HepG2 (cell line): ENCODE data around the gene JAK2. TPM values are rescaled to one million over a fixed set of nuclear protein-coding genes. Genes with fewer than 3 reads are reported as not detected.

Source experiments
- MAFG ChIP-seq: sonication (generic); formaldehyde crosslinking; IDR thresholded peaks from 2 replicates; pipeline ENCODE4 v1.5.1; 2020; ENCODE audit warnings: mild to moderate bottlenecking, missing genetic modification reagents
- PAF1 ChIP-seq: IDR thresholded peaks from 2 replicates; pipeline ENCODE4 v1.6.1; 2016; ENCODE audit warnings: missing genetic modification reagents, missing compliant biosample characterization
- RCOR2 ChIP-seq: IDR thresholded peaks from 2 replicates; pipeline ENCODE4 v1.6.1; 2016; ENCODE audit warnings: missing biosample characterization, missing genetic modification reagents
- STAG1 ChIP-seq: sonication (generic); formaldehyde crosslinking; IDR thresholded peaks from 2 replicates; pipeline ENCODE4 v1.4.0; 2020; ENCODE audit warnings: missing genetic modification reagents
- TBX2 ChIP-seq: sonication (generic); formaldehyde crosslinking; IDR thresholded peaks from 2 replicates; pipeline ENCODE4 v1.5.0; 2020; ENCODE audit warnings: missing genetic modification reagents, mild to moderate bottlenecking, borderline replicate concordance
- ZBTB44 ChIP-seq: sonication (generic); formaldehyde crosslinking; IDR thresholded peaks from 2 replicates; pipeline ENCODE4 v1.4.0; 2020; ENCODE audit warnings: missing genetic modification reagents
- ZBTB7A ChIP-seq: sonication (generic); formaldehyde crosslinking; IDR thresholded peaks from 2 replicates; pipeline ENCODE4 v1.8.0; 2022; ENCODE audit warnings: mild to moderate bottlenecking, missing genetic modification reagents
- ZNF331 ChIP-seq: sonication (generic); formaldehyde crosslinking; IDR thresholded peaks from 2 replicates; pipeline ENCODE4 v1.4.0; 2020; ENCODE audit warnings: missing genetic modification reagents
- ZNF33A ChIP-seq: sonication (generic); formaldehyde crosslinking; IDR thresholded peaks from 2 replicates; pipeline ENCODE4 v1.5.1; 2020; ENCODE audit warnings: missing genetic modification reagents, mild to moderate bottlenecking, moderate library complexity, borderline replicate concordance
- ZNF646 ChIP-seq: sonication (generic); formaldehyde crosslinking; IDR thresholded peaks from 2 replicates; pipeline ENCODE4 v1.9.0; 2021; ENCODE audit warnings: mild to moderate bottlenecking, missing genetic modification reagents
- ZNF674 ChIP-seq: sonication (generic); formaldehyde crosslinking; IDR thresholded peaks from 2 replicates; pipeline ENCODE4 v1.5.0; 2020; ENCODE audit warnings: low read depth, mild to moderate bottlenecking, missing genetic modification reagents
- ZNF775 ChIP-seq: sonication (generic); formaldehyde crosslinking; IDR thresholded peaks from 2 replicates; pipeline ENCODE4 v1.4.0; 2020; ENCODE audit warnings: missing genetic modification reagents, mild to moderate bottlenecking, moderate library complexity, borderline replicate concordance
- ZNF841 ChIP-seq: sonication (generic); formaldehyde crosslinking; IDR thresholded peaks from 2 replicates; pipeline ENCODE4 v1.8.1; 2023; ENCODE audit warnings: missing genetic modification reagents, borderline replicate concordance
- polyA plus RNA-seq, 8 experiments: library from polyadenylated mRNA; depleted of rRNA in 3 of 8; stranded (reverse) in 7 of 8; unstranded in 1 of 8; fragments of >200 nt; fragmentation: Illumina TruSeq in 4 of 8; extraction: Trizol in 4 of 8; gene quantifications; 2 replicates each; pipeline versions ENCODE4 v1.2.1 to v1.2.3, GENCODE V29; 2011 to 2016; ENCODE audit warnings: low read depth in 4 of 8, missing spikeins in 1 of 8, mixed read lengths in 1 of 8; ENCODE audit not compliant: insufficient read depth in 1 of 8
- total RNA-seq, 5 experiments: library from RNA; depleted of rRNA; stranded (reverse); fragments of >200 nt; fragmentation: Illumina TruSeq; extraction: Trizol; gene quantifications; 2 replicates each; pipeline ENCODE4 v1.2.3, GENCODE V29; 2016; ENCODE audit warnings: low read depth in 1 of 5
- TF ChIP-seq, protein P1 (sequence below): sonication (generic); formaldehyde crosslinking; IDR thresholded peaks from 2 replicates; pipeline ENCODE4 v1.4.0; 2020; ENCODE audit warnings: missing genetic modification reagents, mild to moderate bottlenecking, borderline replicate concordance
- TF ChIP-seq, protein P2 (sequence below): sonication (generic); formaldehyde crosslinking; IDR thresholded peaks from 2 replicates; pipeline ENCODE4 v1.4.0; 2020; ENCODE audit warnings: missing genetic modification reagents
- TF ChIP-seq, protein P3 (sequence below): sonication (generic); formaldehyde crosslinking; IDR thresholded peaks from 2 replicates; pipeline ENCODE4 v1.5.0; 2020; ENCODE audit warnings: missing genetic modification reagents, mild to moderate bottlenecking, borderline replicate concordance

Gene JAK2
- total and polyA plus RNA-seq, 2 of the 13 experiments (the other 11 are each of a cell fraction or from before 2014, with no cell fraction given): 1.1 to 4.1 TPM

GRCh38 chr9:4984621-4985385 is at the start of gene JAK2 (continued):
- no peak for TF ChIP-seq ZBTB44 (CRISPR knock-in tag)
- no peak for TF ChIP-seq ZNF646 (CRISPR knock-in tag)
- TF ChIP-seq, protein P1, sequence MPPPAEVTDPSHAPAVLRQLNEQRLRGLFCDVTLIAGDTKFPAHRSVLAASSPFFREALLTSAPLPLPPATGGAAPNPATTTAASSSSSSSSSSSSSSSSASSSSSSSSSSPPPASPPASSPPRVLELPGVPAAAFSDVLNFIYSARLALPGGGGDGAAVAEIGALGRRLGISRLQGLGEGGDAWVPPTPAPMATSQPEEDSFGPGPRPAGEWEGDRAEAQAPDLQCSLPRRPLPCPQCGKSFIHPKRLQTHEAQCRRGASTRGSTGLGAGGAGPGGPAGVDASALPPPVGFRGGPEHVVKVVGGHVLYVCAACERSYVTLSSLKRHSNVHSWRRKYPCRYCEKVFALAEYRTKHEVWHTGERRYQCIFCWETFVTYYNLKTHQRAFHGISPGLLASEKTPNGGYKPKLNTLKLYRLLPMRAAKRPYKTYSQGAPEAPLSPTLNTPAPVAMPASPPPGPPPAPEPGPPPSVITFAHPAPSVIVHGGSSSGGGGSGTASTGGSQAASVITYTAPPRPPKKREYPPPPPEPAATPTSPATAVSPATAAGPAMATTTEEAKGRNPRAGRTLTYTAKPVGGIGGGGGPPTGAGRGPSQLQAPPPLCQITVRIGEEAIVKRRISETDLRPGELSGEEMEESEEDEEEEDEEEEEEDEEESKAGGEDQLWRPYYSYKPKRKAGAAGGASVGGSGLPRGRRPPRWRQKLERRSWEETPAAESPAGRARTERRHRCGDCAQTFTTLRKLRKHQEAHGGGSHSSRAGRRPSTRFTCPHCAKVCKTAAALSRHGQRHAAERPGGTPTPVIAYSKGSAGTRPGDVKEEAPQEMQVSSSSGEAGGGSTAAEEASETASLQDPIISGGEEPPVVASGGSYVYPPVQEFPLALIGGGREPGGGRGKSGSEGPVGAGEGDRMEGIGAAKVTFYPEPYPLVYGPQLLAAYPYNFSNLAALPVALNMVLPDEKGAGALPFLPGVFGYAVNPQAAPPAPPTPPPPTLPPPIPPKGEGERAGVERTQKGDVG (CRISPR knock-in tag): peak; percentile 62; the same call in 1 of the 2 replicates
- TF ChIP-seq ZBTB7A (CRISPR knock-in tag): peak; percentile 58; the same call in 1 of the 2 replicates
- TF ChIP-seq ZNF775 (CRISPR knock-in tag): no peak
- TF ChIP-seq RCOR2 (CRISPR knock-in tag): no peak; the same call in 1 of the 2 replicates
- TF ChIP-seq, protein P2, sequence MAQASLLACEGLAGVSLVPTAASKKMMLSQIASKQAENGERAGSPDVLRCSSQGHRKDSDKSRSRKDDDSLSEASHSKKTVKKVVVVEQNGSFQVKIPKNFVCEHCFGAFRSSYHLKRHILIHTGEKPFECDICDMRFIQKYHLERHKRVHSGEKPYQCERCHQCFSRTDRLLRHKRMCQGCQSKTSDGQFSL (CRISPR knock-in tag): no peak
- no peak; the same call in 1 of the 2 replicates for TF ChIP-seq ZNF674 (CRISPR knock-in tag)
- TF ChIP-seq PAF1 (CRISPR knock-in tag): no peak
- TF ChIP-seq MAFG (CRISPR knock-in tag): no peak
- TF ChIP-seq ZNF33A (CRISPR knock-in tag): peak; percentile 76; the same call in 1 of the 2 replicates
- TF ChIP-seq ZNF331 (CRISPR knock-in tag): peak; percentile 62; the same call in 1 of the 2 replicates
- TF ChIP-seq, protein P3, sequence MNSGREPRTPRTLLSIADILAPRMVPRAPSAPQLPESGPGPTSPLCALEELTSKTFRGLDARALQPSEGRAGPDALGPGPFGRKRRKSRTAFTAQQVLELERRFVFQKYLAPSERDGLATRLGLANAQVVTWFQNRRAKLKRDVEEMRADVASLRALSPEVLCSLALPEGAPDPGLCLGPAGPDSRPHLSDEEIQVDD (CRISPR knock-in tag): no peak
- TF ChIP-seq STAG1 (CRISPR knock-in tag): peak; percentile 49
- peak; percentile 78 for TF ChIP-seq TBX2 (CRISPR knock-in tag)
- 0 out of 2 replicates have a peak, but pooled peaks have one; percentile 59 for TF ChIP-seq ZNF841 (CRISPR knock-in tag)
